Thoracic aorta (tissue), 2 donors: ENCODE results near the gene PMEPA1. TPM values are rescaled to one million over a fixed set of nuclear protein-coding genes. Genes with fewer than 3 reads are reported as not detected.

Experiments used
- ATAC-seq: fragments of 150-250 bp; one replicate; pipeline ENCODE4 v1.8.0; 2017; ENCODE audit warnings: low read depth; ENCODE audit not compliant: insufficient number of reproducible peaks, low FRiP score
- DNase-seq: peaks from one replicate; pipeline ENCODE4 v3.0.0-alpha.2; 2020; ENCODE audit warnings: low spot score
- H3K27ac ChIP-seq, 2 donors: fragments of 200-600 bp; sonication (generic); 1 replicate in 1 of 2; 2 replicates in 1 of 2; pipeline ENCODE4 v1.5.1; 2016; ENCODE audit warnings: mild to moderate bottlenecking in 2 of 2, moderate library complexity in 2 of 2
- H3K27me3 ChIP-seq: fragments of 200-600 bp; sonication (generic); replicated peaks from 2 replicates; pipeline ENCODE4 v1.6.0; 2016; ENCODE audit warnings: mild to moderate bottlenecking; ENCODE audit not compliant: insufficient read depth
- H3K36me3 ChIP-seq: fragments of 200-600 bp; sonication (generic); one replicate; pipeline ENCODE4 v1.5.1; 2016
- H3K4me1 ChIP-seq, 2 donors: fragments of 200-600 bp; sonication (generic); 1 replicate in 1 of 2; 2 replicates in 1 of 2; pipeline versions ENCODE4 v1.5.1 to v1.6.0; 2016; ENCODE audit warnings: low read depth in 2 of 2, mild to moderate bottlenecking in 1 of 2; ENCODE audit not compliant: control insufficient read depth in 1 of 2
- H3K4me3 ChIP-seq: fragments of 200-600 bp; sonication (generic); 2 replicates; pipeline ENCODE4 v1.5.1; 2016; ENCODE audit warnings: mild to moderate bottlenecking
- H3K9me3 ChIP-seq: fragments of 200-600 bp; sonication (generic); 2 replicates; pipeline ENCODE4 v1.5.1; 2016
- total RNA-seq, 2 donors: library from RNA; depleted of rRNA; stranded (reverse); fragments of >200 nt; gene quantifications; one replicate each; pipeline versions ENCODE4 v1.1.0 to v1.2.3, GENCODE V29; 2016
- TF ChIP-seq, protein P1 (sequence below): fragments of 200-600 bp; sonication (generic); IDR thresholded peaks from one replicate; pipeline ENCODE4 v1.5.1; 2019; ENCODE audit warnings: antibody characterized with exemption

Gene PMEPA1
- total RNA-seq, 2 donors from 2014 or later: 68.4 to 104 TPM

- Histone ChIP-seq H3K27me3 (no peaks in the 10 kb centered on the region), H3K4me1 (peaks cover 18 to 82% of the 10 kb centered on the region in 2 donors), H3K4me3 (peak overlapping the region; percentile 44)
Measured at GRCh38 chr20:57661746-57662455, 47.9 kb downstream of the PMEPA1 start.

DNA sequence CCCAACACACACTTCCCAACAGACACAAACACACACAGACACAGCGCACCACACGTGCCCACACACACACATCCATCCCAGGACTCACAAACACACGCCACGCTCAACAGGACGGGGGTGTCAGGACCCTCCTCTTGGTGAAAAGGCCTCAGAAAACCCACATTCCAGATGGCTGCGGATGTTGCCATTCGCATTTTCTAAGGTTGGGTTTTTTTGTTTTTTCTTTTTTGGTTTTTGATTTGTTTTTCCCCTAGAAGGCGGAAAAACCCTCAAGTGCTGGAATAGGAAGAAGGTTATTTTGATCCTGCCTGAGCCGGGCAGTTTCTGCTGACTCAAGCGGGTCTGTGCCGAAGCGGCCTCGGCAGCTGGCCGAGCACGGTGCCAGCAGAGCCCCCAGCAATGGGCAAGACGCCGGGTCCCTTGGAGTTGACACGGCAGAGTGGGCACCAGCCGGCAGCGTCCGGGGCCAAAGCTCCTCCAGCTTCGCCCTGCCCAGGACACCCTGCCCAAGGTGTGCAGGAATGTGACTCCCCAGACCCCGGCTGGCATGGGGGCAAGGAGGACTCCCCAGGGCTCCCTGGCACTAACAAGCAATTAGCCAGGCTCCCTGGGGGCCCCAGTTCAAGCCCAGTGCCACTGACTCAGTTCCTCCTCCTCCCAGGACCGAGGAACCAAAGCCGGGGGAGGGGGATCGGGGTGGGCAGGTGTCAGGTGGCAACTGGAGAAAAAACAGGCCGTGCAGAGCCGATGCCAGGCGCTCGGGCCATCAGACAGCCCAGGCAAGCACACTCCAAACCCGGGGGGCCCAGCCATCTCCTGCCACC, 48.7 kb downstream of the PMEPA1 start:
- DNase-seq: peak; percentile 1
- peaks cover 18 to 83% of the 10 kb centered on the region in 2 donors for H3K4me1 ChIP-seq
- H3K36me3 ChIP-seq: peaks cover 32% of the 10 kb centered on the region
- H3K9me3 ChIP-seq: no peaks in the 10 kb centered on the region
- H3K4me3 ChIP-seq: peak overlapping the region; percentile 44
- no peak for ATAC-seq
- no peaks in the 10 kb centered on the region for H3K27me3 ChIP-seq
- H3K27ac ChIP-seq: peak overlapping the region in 1 of 2 donors; percentile 32
- TF ChIP-seq, protein P1, sequence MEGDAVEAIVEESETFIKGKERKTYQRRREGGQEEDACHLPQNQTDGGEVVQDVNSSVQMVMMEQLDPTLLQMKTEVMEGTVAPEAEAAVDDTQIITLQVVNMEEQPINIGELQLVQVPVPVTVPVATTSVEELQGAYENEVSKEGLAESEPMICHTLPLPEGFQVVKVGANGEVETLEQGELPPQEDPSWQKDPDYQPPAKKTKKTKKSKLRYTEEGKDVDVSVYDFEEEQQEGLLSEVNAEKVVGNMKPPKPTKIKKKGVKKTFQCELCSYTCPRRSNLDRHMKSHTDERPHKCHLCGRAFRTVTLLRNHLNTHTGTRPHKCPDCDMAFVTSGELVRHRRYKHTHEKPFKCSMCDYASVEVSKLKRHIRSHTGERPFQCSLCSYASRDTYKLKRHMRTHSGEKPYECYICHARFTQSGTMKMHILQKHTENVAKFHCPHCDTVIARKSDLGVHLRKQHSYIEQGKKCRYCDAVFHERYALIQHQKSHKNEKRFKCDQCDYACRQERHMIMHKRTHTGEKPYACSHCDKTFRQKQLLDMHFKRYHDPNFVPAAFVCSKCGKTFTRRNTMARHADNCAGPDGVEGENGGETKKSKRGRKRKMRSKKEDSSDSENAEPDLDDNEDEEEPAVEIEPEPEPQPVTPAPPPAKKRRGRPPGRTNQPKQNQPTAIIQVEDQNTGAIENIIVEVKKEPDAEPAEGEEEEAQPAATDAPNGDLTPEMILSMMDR: no peak

More at GRCh38 chr20:57661746-57662455, 47.9 kb downstream of the PMEPA1 start:
- H3K36me3 ChIP-seq: peaks cover 27% of the 10 kb centered on the region
- peak overlapping the region; percentile 32 to 47 for H3K27ac ChIP-seq
- no peaks in the 10 kb centered on the region for H3K9me3 ChIP-seq
- TF ChIP-seq, protein P1: no peak
- DNase-seq (no peak), ATAC-seq (no peak)

DNA sequence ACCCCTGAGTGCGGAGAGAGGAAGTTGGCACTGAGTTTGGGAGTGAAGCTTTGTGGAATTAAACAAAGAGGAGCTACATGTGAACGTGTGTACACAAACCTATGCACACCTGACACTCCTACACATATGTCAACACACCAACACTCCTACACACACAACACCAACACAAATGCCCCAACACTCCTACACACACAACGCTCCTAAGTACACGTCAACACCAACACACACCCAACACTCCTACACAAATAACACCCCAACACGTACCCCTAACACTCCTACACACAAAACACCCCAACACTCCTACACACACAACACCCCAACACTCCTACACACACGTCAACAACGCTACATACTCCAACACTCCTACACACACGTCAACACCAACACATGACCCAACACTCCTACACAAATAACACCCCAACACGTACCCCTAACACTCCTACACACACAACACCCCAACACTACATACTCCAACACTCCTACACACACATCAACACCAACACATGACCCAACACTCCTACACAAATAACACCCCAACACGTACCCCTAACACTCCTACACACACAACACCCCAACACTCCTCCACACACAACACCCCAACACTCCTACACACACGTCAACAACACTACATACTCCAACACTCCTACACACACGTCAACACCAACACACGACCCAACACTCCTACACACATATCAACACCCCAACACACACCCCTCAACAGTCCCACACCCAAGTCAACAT, 49.5 kb downstream of the PMEPA1 start:
- Histone ChIP-seq H3K27me3 (no peaks in the 10 kb centered on the region), H3K9me3 (no peaks in the 10 kb centered on the region), H3K27ac (no peak overlapping the region), H3K36me3 (peaks cover 32% of the 10 kb centered on the region), H3K4me1 (peaks cover 18 to 90% of the 10 kb centered on the region in 2 donors), H3K4me3 (no peak overlapping the region)
- TF ChIP-seq, protein P1: no peak
- ATAC-seq (no peak), DNase-seq (no peak)

- DNase-seq (peak; percentile 3), ATAC-seq (no peak)
- peaks cover 18 to 90% of the 10 kb centered on the region in 2 donors for H3K4me1 ChIP-seq
- no peaks in the 10 kb centered on the region for H3K27me3 ChIP-seq
- H3K9me3 ChIP-seq: no peaks in the 10 kb centered on the region
- TF ChIP-seq, protein P1: no peak
- H3K36me3 ChIP-seq: peaks cover 32% of the 10 kb centered on the region
- peak overlapping the region in 1 of 2 donors; percentile 19 for H3K27ac ChIP-seq
- H3K4me3 ChIP-seq: no peak overlapping the region
Measured at GRCh38 chr20:57659517-57660180, 50.2 kb downstream of the PMEPA1 start.
